K562 (cell line): ENCODE results near the gene TOM1L2. TPM values are rescaled to one million over a fixed set of nuclear protein-coding genes. Genes with fewer than 3 reads are reported as not detected.

Experiments
- BRD4 ChIP-seq: fragments of 200-600 bp; sonication (generic); IDR thresholded peaks from 2 replicates; pipeline ENCODE4 v1.6.1; 2017; ENCODE audit warnings: inconsistent platforms
- CBFA2T2 ChIP-seq: fragments of 450-650 bp; conservative IDR thresholded peaks from 2 replicates; pipeline ENCODE4 v1.6.1; 2017; ENCODE audit warnings: mild to moderate bottlenecking
- CREM ChIP-seq: IDR thresholded peaks from 2 replicates; pipeline ENCODE4 v1.6.1; 2014; ENCODE audit warnings: antibody characterized with exemption, low read depth
- DPF2 ChIP-seq: fragments of 450-650 bp; IDR thresholded peaks from 2 replicates; pipeline ENCODE4 v1.6.1; 2016
- ERF ChIP-seq: fragments of 450-650 bp; formaldehyde crosslinking; IDR thresholded peaks from 2 replicates; pipeline ENCODE4 v1.4.0; 2020; ENCODE audit warnings: mild to moderate bottlenecking, mixed read lengths
- FOXK1 ChIP-seq: sonication (generic); formaldehyde crosslinking; IDR thresholded peaks from 2 replicates; pipeline ENCODE4 v1.8.0; 2022; ENCODE audit warnings: missing genetic modification reagents, mild to moderate bottlenecking, borderline replicate concordance
- NCOA4 ChIP-seq: fragments of 450-650 bp; IDR thresholded peaks from 2 replicates; pipeline ENCODE4 v1.6.1; 2018; ENCODE audit warnings: mild to moderate bottlenecking; ENCODE audit not compliant: partially characterized antibody
- PHF20 ChIP-seq: fragments of 450-650 bp; IDR thresholded peaks from 2 replicates; pipeline ENCODE4 v1.6.1; 2018; ENCODE audit not compliant: partially characterized antibody
- PYGO2 ChIP-seq: fragments of 450-650 bp; IDR thresholded peaks from 2 replicates; pipeline ENCODE4 v1.6.1; 2016; ENCODE audit warnings: mild to moderate bottlenecking, missing genetic modification characterization, moderate library complexity, missing compliant biosample characterization
- ZNF766 ChIP-seq: fragments of 200-800 bp; sonication (Bioruptor generic); conservative IDR thresholded peaks from 2 replicates; pipeline ENCODE4 v1.6.1; 2016; ENCODE audit warnings: missing genetic modification characterization, missing compliant biosample characterization
- polyA plus RNA-seq, 8 experiments: library from polyadenylated mRNA; depleted of rRNA in 4 of 8; stranded (reverse) in 5 of 8; unstranded in 3 of 8; fragments of >200 nt; fragmentation: Nextera tagmentation in 2 of 8; fragmentation: Illumina TruSeq in 1 of 8; extraction: Ambion mirVana in 2 of 8; extraction: Trizol in 1 of 8; gene quantifications; 2 replicates each; pipeline versions ENCODE4 v1.2.1 to v1.2.3, GENCODE V29; 2011 to 2014; ENCODE audit warnings: inconsistent platforms in 1 of 8, missing spikeins in 1 of 8
- total RNA-seq, 7 experiments: library from RNA; depleted of rRNA in 6 of 7; stranded (reverse); fragments of >200 nt in 6 of 7; fragmentation: Illumina TruSeq in 2 of 7; extraction: Trizol in 2 of 7; gene quantifications; 2 replicates each; pipeline versions ENCODE4 v1.2.1 to v1.2.3, GENCODE V29; 2011 to 2021; ENCODE audit warnings: low replicate concordance in 1 of 7
- TF ChIP-seq, protein P1 (sequence below), 3 experiments: fragments of 200-800 bp in 1 of 3; fragments of 250-450 bp in 1 of 3; fragments of 450-650 bp in 1 of 3; sonication (Bioruptor Pico) in 1 of 3; sonication (Bioruptor generic) in 1 of 3; formaldehyde crosslinking in 1 of 3; IDR thresholded peaks; 2 replicates each; pipeline versions ENCODE4 v1.6.1 to v1.8.0; 2016 to 2022; ENCODE audit warnings: mild to moderate bottlenecking in 2 of 3, missing genetic modification characterization in 2 of 3, missing compliant biosample characterization in 1 of 3, moderate library complexity in 1 of 3
- TF ChIP-seq, protein P2 (sequence below): fragments of 250-450 bp; sonication (Bioruptor Pico); IDR thresholded peaks from 2 replicates; pipeline ENCODE4 v1.4.0; 2020; ENCODE audit warnings: mild to moderate bottlenecking
- TF ChIP-seq, protein P3 (sequence below): sonication (generic); formaldehyde crosslinking; IDR thresholded peaks from 2 replicates; pipeline ENCODE4 v1.8.0; 2022; ENCODE audit warnings: mild to moderate bottlenecking, missing genetic modification reagents
- TF ChIP-seq, protein P4 (sequence below): sonication (generic); formaldehyde crosslinking; IDR thresholded peaks from 2 replicates; pipeline ENCODE4 v1.9.0; 2022; ENCODE audit warnings: mild to moderate bottlenecking, missing genetic modification reagents
- TF ChIP-seq, protein P5 (sequence below): fragments of 450-650 bp; conservative IDR thresholded peaks from 2 replicates; pipeline ENCODE4 v1.6.1; 2016; ENCODE audit warnings: missing genetic modification characterization, low read depth, mild to moderate bottlenecking, missing compliant biosample characterization, moderate library complexity

Gene TOM1L2
- total and polyA plus RNA-seq, 9 of the 15 experiments (the other 6 are each of a cell fraction or from before 2014, with no cell fraction given) = 0.07 to 6.0 (median 2.5) TPM

DNA sequence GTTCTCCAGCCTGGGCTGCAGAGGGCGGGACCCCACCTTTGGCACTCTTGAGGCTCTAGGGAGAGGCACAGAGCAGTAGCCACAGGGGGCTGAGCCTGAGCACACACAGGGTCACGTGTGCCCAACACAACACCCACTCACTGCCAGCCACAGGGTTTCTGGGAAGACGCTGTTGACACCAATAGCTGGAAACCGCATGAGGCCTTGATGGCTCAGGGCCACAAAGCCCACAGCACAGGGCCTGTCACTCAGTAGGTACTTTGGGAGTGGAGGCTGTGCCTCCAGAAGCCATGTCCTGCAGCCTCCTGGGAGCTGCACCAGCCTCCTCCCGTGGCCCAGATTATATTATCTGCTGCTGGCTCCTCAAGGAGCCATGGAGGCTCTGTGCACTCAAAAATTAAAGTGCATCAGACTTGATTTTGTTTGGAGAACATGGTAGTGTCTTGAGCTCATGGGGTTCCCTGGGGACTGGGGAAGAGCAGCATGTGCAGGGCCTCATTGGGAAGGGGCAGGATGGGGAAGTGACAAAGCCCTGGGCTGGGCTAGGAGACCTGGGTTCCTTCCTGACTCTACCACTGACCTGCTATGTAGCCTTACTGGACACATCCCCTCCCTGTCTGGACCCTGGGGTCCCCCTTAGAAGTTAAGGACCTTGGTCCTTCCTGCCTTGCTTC, 122.9 kb downstream of the TOM1L2 start (continued):
- TF ChIP-seq, protein P1, sequence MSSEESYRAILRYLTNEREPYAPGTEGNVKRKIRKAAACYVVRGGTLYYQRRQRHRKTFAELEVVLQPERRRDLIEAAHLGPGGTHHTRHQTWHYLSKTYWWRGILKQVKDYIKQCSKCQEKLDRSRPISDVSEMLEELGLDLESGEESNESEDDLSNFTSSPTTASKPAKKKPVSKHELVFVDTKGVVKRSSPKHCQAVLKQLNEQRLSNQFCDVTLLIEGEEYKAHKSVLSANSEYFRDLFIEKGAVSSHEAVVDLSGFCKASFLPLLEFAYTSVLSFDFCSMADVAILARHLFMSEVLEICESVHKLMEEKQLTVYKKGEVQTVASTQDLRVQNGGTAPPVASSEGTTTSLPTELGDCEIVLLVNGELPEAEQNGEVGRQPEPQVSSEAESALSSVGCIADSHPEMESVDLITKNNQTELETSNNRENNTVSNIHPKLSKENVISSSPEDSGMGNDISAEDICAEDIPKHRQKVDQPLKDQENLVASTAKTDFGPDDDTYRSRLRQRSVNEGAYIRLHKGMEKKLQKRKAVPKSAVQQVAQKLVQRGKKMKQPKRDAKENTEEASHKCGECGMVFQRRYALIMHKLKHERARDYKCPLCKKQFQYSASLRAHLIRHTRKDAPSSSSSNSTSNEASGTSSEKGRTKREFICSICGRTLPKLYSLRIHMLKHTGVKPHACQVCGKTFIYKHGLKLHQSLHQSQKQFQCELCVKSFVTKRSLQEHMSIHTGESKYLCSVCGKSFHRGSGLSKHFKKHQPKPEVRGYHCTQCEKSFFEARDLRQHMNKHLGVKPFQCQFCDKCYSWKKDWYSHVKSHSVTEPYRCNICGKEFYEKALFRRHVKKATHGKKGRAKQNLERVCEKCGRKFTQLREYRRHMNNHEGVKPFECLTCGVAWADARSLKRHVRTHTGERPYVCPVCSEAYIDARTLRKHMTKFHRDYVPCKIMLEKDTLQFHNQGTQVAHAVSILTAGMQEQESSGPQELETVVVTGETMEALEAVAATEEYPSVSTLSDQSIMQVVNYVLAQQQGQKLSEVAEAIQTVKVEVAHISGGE (CRISPR knock-in tag; IDR thresholded peaks at IDR 0.05) = peak in 1 of 3 experiments; percentile 15; a peak in 1 of 6 replicates
- no peak for TF ChIP-seq NCOA4
- peak; percentile 23; the same call in 1 of the 2 replicates for TF ChIP-seq CREM
- no peak for TF ChIP-seq PYGO2 (tag)
- no peak for TF ChIP-seq ERF (CRISPR knock-in tag)
- no peak for TF ChIP-seq DPF2
- TF ChIP-seq, protein P2, sequence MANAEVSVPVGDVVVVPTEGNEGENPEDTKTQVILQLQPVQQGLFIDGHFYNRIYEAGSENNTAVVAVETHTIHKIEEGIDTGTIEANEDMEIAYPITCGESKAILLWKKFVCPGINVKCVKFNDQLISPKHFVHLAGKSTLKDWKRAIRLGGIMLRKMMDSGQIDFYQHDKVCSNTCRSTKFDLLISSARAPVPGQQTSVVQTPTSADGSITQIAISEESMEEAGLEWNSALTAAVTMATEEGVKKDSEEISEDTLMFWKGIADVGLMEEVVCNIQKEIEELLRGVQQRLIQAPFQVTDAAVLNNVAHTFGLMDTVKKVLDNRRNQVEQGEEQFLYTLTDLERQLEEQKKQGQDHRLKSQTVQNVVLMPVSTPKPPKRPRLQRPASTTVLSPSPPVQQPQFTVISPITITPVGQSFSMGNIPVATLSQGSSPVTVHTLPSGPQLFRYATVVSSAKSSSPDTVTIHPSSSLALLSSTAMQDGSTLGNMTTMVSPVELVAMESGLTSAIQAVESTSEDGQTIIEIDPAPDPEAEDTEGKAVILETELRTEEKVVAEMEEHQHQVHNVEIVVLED (CRISPR knock-in tag) = no peak
- TF ChIP-seq, protein P3, sequence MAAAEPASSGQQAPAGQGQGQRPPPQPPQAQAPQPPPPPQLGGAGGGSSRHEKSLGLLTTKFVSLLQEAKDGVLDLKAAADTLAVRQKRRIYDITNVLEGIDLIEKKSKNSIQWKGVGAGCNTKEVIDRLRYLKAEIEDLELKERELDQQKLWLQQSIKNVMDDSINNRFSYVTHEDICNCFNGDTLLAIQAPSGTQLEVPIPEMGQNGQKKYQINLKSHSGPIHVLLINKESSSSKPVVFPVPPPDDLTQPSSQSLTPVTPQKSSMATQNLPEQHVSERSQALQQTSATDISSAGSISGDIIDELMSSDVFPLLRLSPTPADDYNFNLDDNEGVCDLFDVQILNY (CRISPR knock-in tag) = no peak
- TF ChIP-seq CBFA2T2 = peak; percentile 35; the same call in 1 of the 2 replicates
- TF ChIP-seq, protein P4, sequence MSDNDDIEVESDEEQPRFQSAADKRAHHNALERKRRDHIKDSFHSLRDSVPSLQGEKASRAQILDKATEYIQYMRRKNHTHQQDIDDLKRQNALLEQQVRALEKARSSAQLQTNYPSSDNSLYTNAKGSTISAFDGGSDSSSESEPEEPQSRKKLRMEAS (CRISPR knock-in tag) = no peak
- TF ChIP-seq, protein P5, sequence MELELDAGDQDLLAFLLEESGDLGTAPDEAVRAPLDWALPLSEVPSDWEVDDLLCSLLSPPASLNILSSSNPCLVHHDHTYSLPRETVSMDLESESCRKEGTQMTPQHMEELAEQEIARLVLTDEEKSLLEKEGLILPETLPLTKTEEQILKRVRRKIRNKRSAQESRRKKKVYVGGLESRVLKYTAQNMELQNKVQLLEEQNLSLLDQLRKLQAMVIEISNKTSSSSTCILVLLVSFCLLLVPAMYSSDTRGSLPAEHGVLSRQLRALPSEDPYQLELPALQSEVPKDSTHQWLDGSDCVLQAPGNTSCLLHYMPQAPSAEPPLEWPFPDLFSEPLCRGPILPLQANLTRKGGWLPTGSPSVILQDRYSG (tag) = no peak
- no peak for TF ChIP-seq FOXK1 (CRISPR knock-in tag)
- no peak for TF ChIP-seq BRD4
- peak; percentile 47; the same call in 1 of the 2 replicates for TF ChIP-seq ZNF766 (CRISPR knock-in tag)
- TF ChIP-seq PHF20 = no peak
